ENCODE data around the gene ABCB8.
A peak's percentile ranks its signal among the peaks of the same experiment; 100 is the strongest.

ABCB8 gene

GRCh38 chr7:151028131-151028947 is at the start of gene ABCB8:
Gene ABCB8 (plus strand): TSS chr7:151028450. CDS start chr7:151028516, 66 bp downstream.
- peak; percentile 95 to 98 for DNase-seq (ENCODE audit: low read depth in 2 of 2)

- no peak for DNase-seq (ENCODE audit: low read depth in 2 of 2)
Measured at GRCh38 chr7:150979713-150980390, 48.4 kb upstream of the ABCB8 start.

GRCh38 chr7:150980663-150981062 is 47.6 kb upstream of the ABCB8 start:
- DNase-seq (ENCODE audit: low read depth in 2 of 2): no peak

GRCh38 chr7:150981644-150982043 is 46.6 kb upstream of the ABCB8 start:
- DNase-seq (ENCODE audit: low read depth in 2 of 2): no peak

GRCh38 chr7:150982351-150982750 is 45.9 kb upstream of the ABCB8 start:
- DNase-seq (ENCODE audit: low read depth in 2 of 2): no peak

- no peak for DNase-seq (ENCODE audit: low read depth in 2 of 2)
Measured at GRCh38 chr7:150983893-150984368, 44.3 kb upstream of the ABCB8 start.

GRCh38 chr7:150986099-150986512 is 42.1 kb upstream of the ABCB8 start:
- peak in 1 of 2 experiments; percentile 65 for DNase-seq (ENCODE audit: low read depth in 2 of 2)

GRCh38 chr7:150986556-150986955 is 41.7 kb upstream of the ABCB8 start:
- DNase-seq (ENCODE audit: low read depth in 2 of 2): no peak

GRCh38 chr7:150988230-150989226 is 39.7 kb upstream of the ABCB8 start:
- peak in 1 of 2 experiments; percentile 68 for DNase-seq (ENCODE audit: low read depth in 2 of 2)

GRCh38 chr7:150989456-150989855 is 38.8 kb upstream of the ABCB8 start:
- no peak for DNase-seq (ENCODE audit: low read depth in 2 of 2)

- DNase-seq (ENCODE audit: low read depth in 2 of 2): no peak
Measured at GRCh38 chr7:150990416-150991186, 37.6 kb upstream of the ABCB8 start, which contains the start of gene NOS3. Gene NOS3 (plus strand): TSS chr7:150991017. CDS start chr7:150993804, 2,787 bp downstream.

GRCh38 chr7:150992051-150992640 is 36.1 kb upstream of the ABCB8 start:
- DNase-seq (ENCODE audit: low read depth in 2 of 2): no peak

- no peak for DNase-seq (ENCODE audit: low read depth in 2 of 2)
Measured at GRCh38 chr7:150992833-150993302, 35.4 kb upstream of the ABCB8 start.

- no peak for DNase-seq (ENCODE audit: low read depth in 2 of 2)
Measured at GRCh38 chr7:150993511-150993910, 34.7 kb upstream of the ABCB8 start.

- DNase-seq (ENCODE audit: low read depth in 2 of 2): no peak
Measured at GRCh38 chr7:150994141-150994837, 34.0 kb upstream of the ABCB8 start.

- no peak for DNase-seq (ENCODE audit: low read depth in 2 of 2)
Measured at GRCh38 chr7:150994838-150995510, 33.3 kb upstream of the ABCB8 start.

- DNase-seq (ENCODE audit: low read depth in 2 of 2): no peak
Measured at GRCh38 chr7:150996376-150997074, 31.7 kb upstream of the ABCB8 start.

GRCh38 chr7:150997075-150997511 is 31.2 kb upstream of the ABCB8 start:
- no peak for DNase-seq (ENCODE audit: low read depth in 2 of 2)

Data from stimulated activated CD4-positive, alpha-beta T cell treated with anti-CD3 and anti-CD28 coated beads, Interleukin-12 subunit alpha, Interleukin-12 subunit beta, amount 100 ng/mL, for 24 hours (primary cell).